HG03558 (cell line): ENCODE results near the gene CXCL12.

Experiments
- ATAC-seq: cut with Tn5 transposase; IDR thresholded peaks from one replicate; pipeline ENCODE4 v1.9.1; 2021; ENCODE audit warnings: moderate number of reproducible peaks; ENCODE audit not compliant: unreplicated experiment; ENCODE audit errors: extremely low read depth

The CXCL12 gene

DNA sequence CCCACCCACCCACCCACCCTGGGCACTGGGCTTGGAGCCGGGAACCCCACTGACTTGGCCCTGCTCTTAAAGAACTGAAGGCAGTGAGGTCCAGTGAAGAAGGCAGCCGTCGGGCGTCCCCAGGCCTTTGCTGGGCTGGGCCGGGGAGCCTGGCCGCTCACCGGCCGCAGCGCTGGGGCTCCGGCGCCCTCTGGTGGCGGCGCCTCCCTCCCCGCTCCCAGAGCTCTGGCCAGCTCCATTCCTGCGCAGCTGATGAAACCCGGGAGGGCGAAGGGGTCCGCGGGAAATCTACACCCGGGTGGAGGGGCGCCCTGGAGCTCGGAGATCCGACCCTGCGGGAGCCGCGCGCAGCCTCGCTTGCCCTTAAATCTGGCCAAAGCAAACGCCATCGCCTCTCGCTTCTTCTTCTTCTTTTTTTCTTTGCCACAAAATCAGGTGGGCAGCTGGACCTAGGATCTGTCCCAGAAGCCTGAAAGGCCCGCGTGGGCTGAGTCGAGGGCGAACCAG is 1.7 kb upstream of the CXCL12 start:
- no peak for ATAC-seq

GRCh38 chr10:44385696-44386441 is 972 bp upstream of the CXCL12 start:
- ATAC-seq = no peak

- ATAC-seq = no peak
Measured at GRCh38 chr10:44384601-44385025, 284 bp downstream of the CXCL12 start.

DNA sequence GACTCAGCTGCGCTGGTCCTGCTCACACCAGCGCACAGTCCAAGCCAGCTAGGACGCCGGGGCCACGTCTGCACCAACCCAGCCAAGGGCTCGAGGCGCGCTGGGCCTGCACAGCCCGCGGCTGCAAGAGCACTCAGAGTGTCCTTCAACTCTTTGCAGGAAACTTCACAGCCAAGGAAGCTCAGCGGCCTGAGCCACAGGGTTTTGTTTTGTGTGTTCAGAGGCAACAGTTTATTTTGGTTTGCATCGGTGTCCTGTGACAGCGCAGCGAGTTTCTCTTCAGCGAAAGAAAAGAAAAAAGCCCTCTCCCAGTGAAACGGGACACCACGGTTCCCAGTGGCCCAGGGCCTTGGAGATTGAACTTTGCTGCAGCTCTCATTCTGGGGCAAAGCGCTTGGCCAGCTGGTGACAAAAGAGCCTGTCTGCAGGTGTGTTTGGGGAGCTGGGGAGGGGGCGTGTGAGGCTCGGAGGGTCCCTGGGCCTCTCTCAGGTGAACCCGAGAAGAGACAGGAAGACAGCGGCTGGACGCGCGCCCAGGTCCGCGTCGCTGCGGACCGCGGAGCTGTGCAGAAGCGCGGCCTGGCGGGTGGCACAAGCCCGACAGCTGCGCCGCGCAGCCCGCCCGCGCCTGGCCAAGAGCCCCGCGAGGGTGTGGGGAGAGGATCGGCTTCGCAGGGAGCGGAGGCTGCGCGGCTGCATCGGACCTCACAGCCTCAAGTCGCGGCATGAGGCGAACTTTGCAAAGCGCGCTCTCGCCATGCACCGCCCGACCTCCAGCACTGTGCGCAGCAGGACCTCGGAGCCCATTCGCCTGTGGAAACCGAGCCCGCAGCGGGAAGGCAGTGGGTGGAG is 922 bp downstream of the CXCL12 start:
- ATAC-seq = no peak

DNA sequence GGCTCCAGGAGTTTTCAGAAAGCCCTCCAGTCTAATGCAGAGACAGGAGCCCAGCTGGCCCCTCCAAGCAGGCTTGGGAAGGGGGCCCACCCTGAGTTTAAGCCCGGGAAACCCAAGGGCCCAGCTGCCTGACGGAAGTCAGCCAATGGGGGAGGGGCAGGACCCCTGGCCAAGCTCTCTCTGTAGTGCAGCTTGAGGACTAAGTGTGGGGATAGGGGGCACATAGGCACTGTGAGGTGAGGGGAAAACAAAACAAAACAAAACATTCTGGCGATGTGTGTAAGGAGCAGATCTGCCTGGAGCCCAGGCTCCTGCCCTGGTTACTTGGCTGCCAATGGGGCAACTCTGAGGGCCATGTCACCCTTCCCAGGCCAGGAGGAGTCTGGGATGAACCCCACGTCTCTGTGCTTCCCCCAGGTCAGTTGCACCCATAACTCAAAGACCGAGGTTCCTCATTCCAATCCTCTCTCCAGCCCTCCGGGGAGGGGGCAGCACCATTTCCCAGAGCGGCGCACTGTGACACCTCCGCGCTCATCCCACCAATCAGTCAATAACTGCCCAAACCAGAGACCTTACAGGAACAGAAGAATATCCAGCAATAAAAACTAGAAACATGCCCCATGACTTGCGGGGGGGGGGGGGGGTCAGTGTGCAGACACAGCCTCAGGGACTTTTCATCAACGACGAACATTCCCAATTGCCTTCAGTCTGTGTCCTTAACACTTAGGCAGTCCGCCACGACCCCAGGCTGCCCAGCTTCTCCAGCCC is 1.7 kb downstream of the CXCL12 start:
- no peak for ATAC-seq

- no peak for ATAC-seq
Measured at GRCh38 chr10:44382131-44382858, 2.6 kb downstream of the CXCL12 start.

GRCh38 chr10:44380829-44381600 is 3.9 kb downstream of the CXCL12 start:
- ATAC-seq = no peak

- no peak for ATAC-seq
Measured at GRCh38 chr10:44379907-44380306, 5.0 kb downstream of the CXCL12 start.

- ATAC-seq = no peak
Measured at GRCh38 chr10:44378626-44379025, 6.3 kb downstream of the CXCL12 start.

- no peak for ATAC-seq
Measured at GRCh38 chr10:44377651-44378310, 7.1 kb downstream of the CXCL12 start.

DNA sequence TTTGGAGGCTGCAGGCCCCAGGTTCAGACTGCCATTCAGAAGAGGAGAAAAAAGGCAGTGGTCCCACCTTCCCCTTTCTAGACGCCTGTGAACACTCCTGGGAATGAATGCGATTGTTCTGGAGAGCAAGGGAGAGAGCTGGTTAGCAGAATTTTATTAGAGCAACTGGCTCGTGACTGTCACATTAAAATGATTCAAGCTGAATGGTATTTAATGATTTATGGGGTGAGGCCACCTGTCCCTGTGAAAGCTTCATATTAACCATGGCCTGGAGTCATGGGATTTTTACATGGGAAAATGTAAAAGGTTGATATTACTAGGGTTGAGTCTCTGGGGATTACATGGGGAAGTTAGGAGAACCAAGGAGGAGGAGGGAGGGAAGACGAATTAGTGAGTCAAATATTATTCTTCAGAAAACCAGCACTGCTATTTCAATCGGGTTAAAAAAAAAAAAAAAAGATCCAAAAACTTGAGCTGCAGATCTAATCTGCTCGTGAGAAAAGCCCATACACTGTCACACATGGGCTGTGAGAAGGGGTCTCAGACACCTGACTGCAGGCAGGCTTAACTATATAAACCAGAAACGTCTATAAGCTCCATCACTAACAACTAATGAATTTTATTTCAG is 8.3 kb downstream of the CXCL12 start:
- no peak for ATAC-seq

DNA sequence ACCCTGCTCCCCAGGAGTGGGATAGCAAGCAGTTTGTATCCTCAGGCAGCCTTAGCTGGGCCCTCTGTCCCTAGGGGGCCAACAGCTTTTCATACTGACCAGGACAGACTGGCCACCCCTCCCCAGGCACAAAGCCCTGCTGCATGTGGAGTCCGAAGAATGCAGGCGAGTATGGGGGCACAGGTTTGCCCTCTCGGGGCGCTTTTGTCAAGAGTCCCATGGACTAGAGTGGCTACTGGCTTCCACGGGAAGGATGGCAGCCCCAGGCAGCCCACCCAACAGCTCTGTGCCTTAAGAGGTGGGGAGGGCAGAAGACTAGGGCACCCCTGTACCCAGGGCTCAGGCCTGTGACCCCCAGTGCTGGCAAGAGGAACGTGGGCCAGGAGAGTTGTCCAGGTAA is 10.7 kb downstream of the CXCL12 start:
- ATAC-seq = no peak

GRCh38 chr10:44373341-44373995 is 11.4 kb downstream of the CXCL12 start:
- no peak for ATAC-seq

DNA sequence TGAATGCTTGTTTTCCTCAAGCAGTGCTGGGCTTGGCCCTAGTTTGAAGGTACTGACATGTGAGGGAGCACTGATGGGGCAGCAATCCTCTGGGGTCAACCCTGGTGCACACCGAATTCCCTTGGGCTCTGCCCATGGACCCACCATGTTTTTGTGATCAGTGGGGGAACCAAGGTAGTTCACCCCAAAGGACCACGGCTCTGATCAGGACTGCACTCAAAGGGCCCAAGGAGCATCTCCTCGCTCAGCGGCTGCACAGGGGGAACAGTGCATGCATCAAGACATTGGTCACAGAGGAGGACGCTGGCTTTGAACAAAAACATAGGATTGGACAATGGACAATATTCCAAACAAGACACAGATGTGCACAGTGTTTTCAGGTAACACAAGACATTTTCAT is 12.7 kb downstream of the CXCL12 start:
- no peak for ATAC-seq

DNA sequence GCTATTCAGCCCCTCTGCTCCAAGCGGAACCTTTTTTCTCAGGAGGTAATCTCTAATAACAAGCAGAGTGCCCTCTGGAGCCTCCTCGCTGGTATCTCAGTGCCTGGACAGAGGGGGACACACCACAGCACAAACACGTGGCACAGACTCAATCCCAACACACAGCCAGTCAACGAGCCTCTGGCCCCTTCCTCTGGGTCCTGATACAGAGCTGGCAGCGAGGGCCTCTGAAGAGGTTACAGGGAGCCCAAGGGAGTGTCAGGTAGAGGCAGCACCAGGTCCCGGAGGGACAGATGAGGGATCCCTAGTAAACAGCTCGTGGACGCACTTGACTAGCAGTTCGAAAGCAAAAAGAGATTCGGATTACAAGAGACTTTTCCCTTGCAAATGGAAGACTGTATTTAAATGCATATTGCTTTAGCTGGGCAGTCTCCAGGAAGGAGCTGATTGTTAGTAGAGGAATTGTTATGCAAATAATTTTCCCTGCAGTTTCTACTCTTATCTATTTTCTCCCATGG is 14.1 kb downstream of the CXCL12 start:
- ATAC-seq = no peak

DNA sequence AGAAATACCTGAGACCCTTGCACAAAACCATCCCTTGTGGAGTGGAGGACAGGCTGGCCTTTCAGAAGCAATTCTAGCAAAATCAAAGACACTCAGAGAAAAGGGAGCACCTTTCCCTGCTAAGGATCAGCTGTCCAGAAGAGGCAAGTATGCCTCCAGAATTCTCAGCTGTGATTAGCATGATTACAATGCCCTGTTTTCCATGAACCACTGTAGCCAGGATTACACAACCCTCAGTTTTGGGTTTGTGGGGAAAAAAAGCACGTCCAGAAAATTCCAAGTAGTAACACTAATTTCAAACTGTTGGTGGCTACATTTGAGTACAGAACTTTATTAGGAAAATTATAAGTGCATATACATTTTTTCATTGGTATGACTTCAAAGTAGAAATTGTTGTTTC is 15.0 kb downstream of the CXCL12 start:
- no peak for ATAC-seq

GRCh38 chr10:44369296-44369695 is 15.6 kb downstream of the CXCL12 start:
- no peak for ATAC-seq

- no peak for ATAC-seq
Measured at GRCh38 chr10:44368637-44369036, 16.3 kb downstream of the CXCL12 start.
